GM19395 (cell line): Measurements from ENCODE around the gene DUSP9.
"Not testable (repeated sequence)": the region's sequence is repeated elsewhere in the genome, so short reads cannot be mapped to it uniquely, and the experiment has no call there.

Source experiments
- ATAC-seq: cut with Tn5 transposase; IDR thresholded peaks from one replicate; pipeline ENCODE4 v1.9.1; 2021; ENCODE audit warnings: mild to moderate bottlenecking, moderate library complexity; ENCODE audit not compliant: unreplicated experiment

Gene DUSP9

GRCh38 chrX:153670748-153671588 lies 24.0 kb downstream of the DUSP9 start:
- ATAC-seq = no peak

GRCh38 chrX:153671589-153672530 lies 24.9 kb downstream of the DUSP9 start:
- no peak for ATAC-seq

GRCh38 chrX:153672531-153673427 lies 25.8 kb downstream of the DUSP9 start:
- ATAC-seq = no peak

- no peak for ATAC-seq
Observed at GRCh38 chrX:153673428-153674218, 26.6 kb downstream of the DUSP9 start, which contains the start of gene PNCK. PNCK (minus strand) TSS chrX:153673813; CDS start chrX:153673076, 737 bp downstream.

- no peak for ATAC-seq
Observed at GRCh38 chrX:153674219-153674851, 27.3 kb downstream of the DUSP9 start.

GRCh38 chrX:153681175-153681574 lies 34.2 kb downstream of the DUSP9 start:
- no peak for ATAC-seq

- ATAC-seq = not testable (repeated sequence)
Observed at GRCh38 chrX:153683486-153683885, 36.5 kb downstream of the DUSP9 start.

- ATAC-seq = no peak
Observed at GRCh38 chrX:153684467-153685155, 37.6 kb downstream of the DUSP9 start.

- no peak for ATAC-seq
Observed at GRCh38 chrX:153685156-153685536, 38.1 kb downstream of the DUSP9 start.

GRCh38 chrX:153685751-153686696 lies 39.0 kb downstream of the DUSP9 start:
- no peak for ATAC-seq

GRCh38 chrX:153686711-153687110 lies 39.7 kb downstream of the DUSP9 start:
- ATAC-seq = no peak

- no peak for ATAC-seq
Observed at GRCh38 chrX:153687121-153688039, 40.4 kb downstream of the DUSP9 start, which contains the start of gene SLC6A8. SLC6A8 (plus strand) TSS chrX:153687926; CDS start chrX:153688575, 649 bp downstream.

GRCh38 chrX:153688071-153688470 lies 41.1 kb downstream of the DUSP9 start:
- ATAC-seq = no peak

- ATAC-seq = no peak
Observed at GRCh38 chrX:153688506-153688905, 41.5 kb downstream of the DUSP9 start.

- ATAC-seq = no peak
Observed at GRCh38 chrX:153688911-153689590, 42.0 kb downstream of the DUSP9 start.
